ENCODE data around the gene MT3. TPM values are rescaled to one million over a fixed set of nuclear protein-coding genes. Genes with fewer than 3 reads are reported as not detected.

Gene MT3
- total and polyA plus RNA-seq, 2 experiments from 2014 or later, result not detected

- Histone ChIP-seq H3K4me2 (no peak overlapping the region), H3K36me3 (ENCODE audit: insufficient read depth) (no peaks in the 10 kb centered on the region; the same call in 1 of the 2 replicates), H2AFZ (no peak overlapping the region), H3K4me3 (no peak overlapping the region), H3K79me2 (replicated peaks; ENCODE audit: insufficient read depth) (no peaks in the 10 kb centered on the region), H3K9me2 (ENCODE audit: insufficient read depth) (no peaks in the 10 kb centered on the region), H3K27ac (ENCODE audit: low read depth) (no peak overlapping the region), H3K27me3 (ENCODE audit: insufficient read depth) (peaks cover 100% of the 10 kb centered on the region), H3K4me1 (ENCODE audit: insufficient read depth) (peaks cover 14% of the 10 kb centered on the region; the same call in 1 of the 2 replicates), H3F3A (replicated peaks; ENCODE audit: low read depth) (peaks cover 4% of the 10 kb centered on the region; the same call in 1 of the 2 replicates), H4K20me1 (replicated peaks; ENCODE audit: insufficient read depth) (peaks cover 19% of the 10 kb centered on the region)
- TF ChIP-seq EZH2phosphoT487 (IDR thresholded peaks at IDR 0.05; ENCODE audit: unreplicated experiment) (no peak), EZH2 (IDR thresholded peaks at IDR 0.05; ENCODE audit: low read depth, unreplicated experiment) (peak; percentile 36), STAT1 (IDR thresholded peaks at IDR 0.05; ENCODE audit: unreplicated experiment) (no peak)
- no peaks in the 10 kb centered on the region; the same call in 2 of the 3 replicates for H3K36me3 Mint-ChIP-seq (ENCODE audit: low read depth)
- peaks cover 100% of the 10 kb centered on the region for H3K27me3 Mint-ChIP-seq (ENCODE audit: insufficient read depth, low read depth, poor library complexity)
- peak overlapping the region; percentile 76; the same call in 2 of the 3 replicates for H3K4me3 Mint-ChIP-seq
- no peak for ATAC-seq
- no peak for DNase-seq (ENCODE audit: low spot score)
- no peak overlapping the region for H3K27ac Mint-ChIP-seq
- H3K9me3 Mint-ChIP-seq, result no peaks in the 10 kb centered on the region; the same call in 2 of the 3 replicates
- H3K4me1 Mint-ChIP-seq, result peaks cover 26% of the 10 kb centered on the region
Measured at GRCh38 chr16:56633535-56633934, 44.2 kb downstream of the MT3 start.

GRCh38 chr16:56634715-56635440 is 45.5 kb downstream of the MT3 start:
- DNase-seq (ENCODE audit: low spot score), result peak; percentile 46
- H3K4me3 ChIP-seq, result peak overlapping the region; percentile 53
- peak; percentile 4; the same call in 2 of the 3 replicates for ATAC-seq
- no peak for TF ChIP-seq REST (IDR thresholded peaks at IDR 0.05; ENCODE audit: unreplicated experiment)
- peak; percentile 91 for TF ChIP-seq EZH2phosphoT487 (IDR thresholded peaks at IDR 0.05; ENCODE audit: unreplicated experiment)
- TF ChIP-seq STAT1 (IDR thresholded peaks at IDR 0.05; ENCODE audit: unreplicated experiment), result no peak
- TF ChIP-seq CTCF (conservative IDR thresholded peaks at IDR 0.05; ENCODE audit: low read depth in 2 of 2), result no peak
- TF ChIP-seq NANOG (IDR thresholded peaks at IDR 0.05; ENCODE audit: borderline replicate concordance), result no peak
- no peak for TF ChIP-seq ZNF331 (CRISPR knock-in tag; IDR thresholded peaks at IDR 0.05; ENCODE audit: low read depth)
- no peak for TF ChIP-seq ZNF462 (CRISPR knock-in tag; IDR thresholded peaks at IDR 0.05)

More at GRCh38 chr16:56634715-56635440, 45.5 kb downstream of the MT3 start:
- Histone ChIP-seq H3K79me2 (replicated peaks; ENCODE audit: insufficient read depth) (no peaks in the 10 kb centered on the region), H4K20me1 (replicated peaks; ENCODE audit: insufficient read depth) (peaks cover 19% of the 10 kb centered on the region), H3K27me3 (ENCODE audit: insufficient read depth) (peaks cover 100% of the 10 kb centered on the region), H2AFZ (peak overlapping the region; percentile 38; the same call in 1 of the 2 replicates), H3K36me3 (ENCODE audit: insufficient read depth) (no peaks in the 10 kb centered on the region; the same call in 1 of the 2 replicates), H3K4me2 (peak overlapping the region; percentile 75), H3K9me2 (ENCODE audit: insufficient read depth) (no peaks in the 10 kb centered on the region), H3F3A (replicated peaks; ENCODE audit: low read depth) (peaks cover 11% of the 10 kb centered on the region; the same call in 1 of the 2 replicates), H3K4me1 (ENCODE audit: insufficient read depth) (peaks cover 19% of the 10 kb centered on the region; the same call in 1 of the 2 replicates), H3K27ac (ENCODE audit: low read depth) (no peak overlapping the region)
- Mint-ChIP-seq H3K27ac (no peak overlapping the region), H3K36me3 (ENCODE audit: low read depth) (no peaks in the 10 kb centered on the region; the same call in 2 of the 3 replicates), H3K4me3 (peak overlapping the region; percentile 71), H3K27me3 (ENCODE audit: insufficient read depth, low read depth, poor library complexity) (peaks cover 100% of the 10 kb centered on the region), H3K9me3 (no peaks in the 10 kb centered on the region; the same call in 2 of the 3 replicates), H3K4me1 (peaks cover 30% of the 10 kb centered on the region)

Data from GM23338 (cell line).